KMS-11 (cell line): ENCODE data around the gene DMD.

ENCODE experiments used
- H2AFZ ChIP-seq: fragments of 200-600 bp; sonication (generic); 2 replicates; pipeline ENCODE4 v1.6.1; 2016; ENCODE audit warnings: antibody characterized with exemption, mixed run types, low read depth
- H3K27ac ChIP-seq: fragments of 200-600 bp; sonication (generic); 2 replicates; pipeline ENCODE4 v1.6.1; 2016; ENCODE audit warnings: mild to moderate bottlenecking, mixed run types
- H3K27me3 ChIP-seq: fragments of 200-600 bp; sonication (generic); 2 replicates; pipeline ENCODE4 v1.6.1; 2017; ENCODE audit warnings: mild to moderate bottlenecking, low read depth, mixed run types, moderate library complexity; ENCODE audit not compliant: insufficient read depth
- H3K36me3 ChIP-seq: fragments of 200-600 bp; sonication (generic); 2 replicates; pipeline ENCODE4 v1.6.1; 2017; ENCODE audit warnings: mild to moderate bottlenecking, mixed run types; ENCODE audit not compliant: insufficient read depth
- H3K4me1 ChIP-seq: fragments of 200-600 bp; sonication (generic); 2 replicates; pipeline ENCODE4 v1.6.1; 2016; ENCODE audit warnings: mild to moderate bottlenecking, low read depth, mixed run types; ENCODE audit not compliant: poor library complexity, severe bottlenecking
- H3K4me2 ChIP-seq: fragments of 200-600 bp; sonication (generic); 2 replicates; pipeline ENCODE4 v1.7.0; 2016; ENCODE audit warnings: mild to moderate bottlenecking, mixed run types
- H3K4me3 ChIP-seq: fragments of 200-600 bp; sonication (generic); IDR thresholded peaks from 2 replicates; pipeline ENCODE4 v1.6.1; 2017; ENCODE audit warnings: low read depth, low read length, mixed read lengths; ENCODE audit not compliant: insufficient read depth
- H3K79me2 ChIP-seq: fragments of 200-600 bp; sonication (generic); 2 replicates; pipeline ENCODE4 v1.6.1; 2016; ENCODE audit warnings: low read depth, mixed run types; ENCODE audit not compliant: insufficient read depth
- H3K9ac ChIP-seq: fragments of 200-600 bp; sonication (generic); 2 replicates; pipeline ENCODE4 v1.6.1; 2016; ENCODE audit warnings: mild to moderate bottlenecking, mixed run types
- H4K20me1 ChIP-seq: fragments of 200-600 bp; sonication (generic); 2 replicates; pipeline ENCODE4 v1.6.1; 2016; ENCODE audit warnings: mild to moderate bottlenecking, mixed run types; ENCODE audit not compliant: insufficient read depth
- CTCF ChIP-seq: fragments of 200-600 bp; sonication (generic); conservative IDR thresholded peaks from 2 replicates; pipeline ENCODE4 v1.6.1; 2017; ENCODE audit warnings: low read depth, mild to moderate bottlenecking, antibody characterized with exemption, low read length, moderate library complexity, mixed read lengths

The DMD gene

GRCh38 chrX:31165241-31166035, 2045.9 kb downstream of the DMD start:
- no peaks in the 10 kb centered on the region for H3K27me3 ChIP-seq
- no peaks in the 10 kb centered on the region for H3K79me2 ChIP-seq
- no peak for TF ChIP-seq CTCF
- H3K4me1 ChIP-seq = no peaks in the 10 kb centered on the region
- H2AFZ ChIP-seq = no peak overlapping the region
- H4K20me1 ChIP-seq = no peaks in the 10 kb centered on the region
- H3K9ac ChIP-seq = no peak overlapping the region
- H3K27ac ChIP-seq = no peak overlapping the region
- H3K4me3 ChIP-seq = no peak overlapping the region
- H3K4me2 ChIP-seq = no peak overlapping the region
- H3K36me3 ChIP-seq = no peaks in the 10 kb centered on the region

- Histone ChIP-seq H3K4me3 (no peak overlapping the region), H3K27ac (no peak overlapping the region), H4K20me1 (no peaks in the 10 kb centered on the region), H3K9ac (no peak overlapping the region), H3K27me3 (no peaks in the 10 kb centered on the region), H3K4me2 (no peak overlapping the region), H3K36me3 (no peaks in the 10 kb centered on the region), H2AFZ (no peak overlapping the region), H3K79me2 (no peaks in the 10 kb centered on the region), H3K4me1 (no peaks in the 10 kb centered on the region)
- no peak for TF ChIP-seq CTCF
These were observed 2056.4 kb downstream of the DMD start for GRCh38 chrX:31154946-31155345.

- no peaks in the 10 kb centered on the region for H3K4me1 ChIP-seq
- no peak overlapping the region for H3K27ac ChIP-seq
- no peak for TF ChIP-seq CTCF
- no peak overlapping the region for H3K9ac ChIP-seq
- no peak overlapping the region for H3K4me2 ChIP-seq
- no peaks in the 10 kb centered on the region for H4K20me1 ChIP-seq
- H3K36me3 ChIP-seq = no peaks in the 10 kb centered on the region
- H3K4me3 ChIP-seq = no peak overlapping the region
- H3K79me2 ChIP-seq = no peaks in the 10 kb centered on the region
- no peak overlapping the region for H2AFZ ChIP-seq
- H3K27me3 ChIP-seq = no peaks in the 10 kb centered on the region
These were observed 2057.8 kb downstream of the DMD start for GRCh38 chrX:31153475-31154047.

- no peak overlapping the region for H3K27ac ChIP-seq
- no peaks in the 10 kb centered on the region for H3K27me3 ChIP-seq
- no peak overlapping the region for H3K9ac ChIP-seq
- no peak for TF ChIP-seq CTCF
- no peaks in the 10 kb centered on the region for H3K4me1 ChIP-seq
- H3K36me3 ChIP-seq = no peaks in the 10 kb centered on the region
- no peak overlapping the region for H3K4me2 ChIP-seq
- H4K20me1 ChIP-seq = no peaks in the 10 kb centered on the region
- H3K4me3 ChIP-seq = no peak overlapping the region
- H3K79me2 ChIP-seq = no peaks in the 10 kb centered on the region
- H2AFZ ChIP-seq = no peak overlapping the region
These were observed 2064.2 kb downstream of the DMD start for GRCh38 chrX:31147175-31147574.
